ENCODE data around the gene CASTOR1. TPM values are rescaled to one million over a fixed set of nuclear protein-coding genes. Genes with fewer than 3 reads are reported as not detected.

CASTOR1 gene
- polyA plus RNA-seq, 1 of the 3 experiments (the other 2 are of a cell fraction): 14.4 TPM

DNA sequence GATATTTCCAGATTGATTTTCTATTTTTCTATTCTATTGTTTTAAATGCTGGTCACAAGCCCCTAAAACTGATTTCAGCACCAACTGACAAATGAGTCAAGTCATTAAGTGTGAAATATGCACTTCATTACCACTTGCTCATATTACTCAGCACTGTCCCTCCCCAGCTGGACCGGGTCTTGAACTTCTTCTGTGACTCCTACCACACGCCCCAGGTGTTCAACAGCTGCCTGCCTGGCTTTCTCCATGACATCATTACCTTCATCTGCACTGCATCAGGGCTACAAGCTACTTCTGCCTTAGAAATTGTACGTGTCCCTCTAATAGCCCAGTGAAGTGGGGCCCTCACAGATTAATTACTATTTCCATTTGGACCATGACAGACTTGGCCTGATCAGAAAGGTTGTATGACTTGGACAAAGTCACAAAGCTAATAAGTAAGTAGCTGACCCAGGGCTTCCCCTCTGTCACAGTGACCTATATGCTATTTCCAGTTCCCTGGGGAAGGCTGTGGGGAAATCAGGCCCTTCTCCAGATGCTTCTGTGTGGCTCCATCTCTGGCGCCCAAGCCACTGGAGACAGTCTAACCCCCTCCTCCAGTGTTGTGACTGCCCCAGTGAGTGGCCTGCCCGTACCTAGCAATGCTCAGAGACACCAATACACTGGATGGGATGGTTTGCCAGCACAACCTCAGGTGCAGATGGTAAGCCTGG lies 19.4 kb upstream of the CASTOR1 start (continued):
- TF ChIP-seq, protein P1, sequence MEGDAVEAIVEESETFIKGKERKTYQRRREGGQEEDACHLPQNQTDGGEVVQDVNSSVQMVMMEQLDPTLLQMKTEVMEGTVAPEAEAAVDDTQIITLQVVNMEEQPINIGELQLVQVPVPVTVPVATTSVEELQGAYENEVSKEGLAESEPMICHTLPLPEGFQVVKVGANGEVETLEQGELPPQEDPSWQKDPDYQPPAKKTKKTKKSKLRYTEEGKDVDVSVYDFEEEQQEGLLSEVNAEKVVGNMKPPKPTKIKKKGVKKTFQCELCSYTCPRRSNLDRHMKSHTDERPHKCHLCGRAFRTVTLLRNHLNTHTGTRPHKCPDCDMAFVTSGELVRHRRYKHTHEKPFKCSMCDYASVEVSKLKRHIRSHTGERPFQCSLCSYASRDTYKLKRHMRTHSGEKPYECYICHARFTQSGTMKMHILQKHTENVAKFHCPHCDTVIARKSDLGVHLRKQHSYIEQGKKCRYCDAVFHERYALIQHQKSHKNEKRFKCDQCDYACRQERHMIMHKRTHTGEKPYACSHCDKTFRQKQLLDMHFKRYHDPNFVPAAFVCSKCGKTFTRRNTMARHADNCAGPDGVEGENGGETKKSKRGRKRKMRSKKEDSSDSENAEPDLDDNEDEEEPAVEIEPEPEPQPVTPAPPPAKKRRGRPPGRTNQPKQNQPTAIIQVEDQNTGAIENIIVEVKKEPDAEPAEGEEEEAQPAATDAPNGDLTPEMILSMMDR (IDR thresholded peaks at IDR 0.05): no peak
- no peak for TF ChIP-seq JUND (IDR thresholded peaks at IDR 0.05)

DNA sequence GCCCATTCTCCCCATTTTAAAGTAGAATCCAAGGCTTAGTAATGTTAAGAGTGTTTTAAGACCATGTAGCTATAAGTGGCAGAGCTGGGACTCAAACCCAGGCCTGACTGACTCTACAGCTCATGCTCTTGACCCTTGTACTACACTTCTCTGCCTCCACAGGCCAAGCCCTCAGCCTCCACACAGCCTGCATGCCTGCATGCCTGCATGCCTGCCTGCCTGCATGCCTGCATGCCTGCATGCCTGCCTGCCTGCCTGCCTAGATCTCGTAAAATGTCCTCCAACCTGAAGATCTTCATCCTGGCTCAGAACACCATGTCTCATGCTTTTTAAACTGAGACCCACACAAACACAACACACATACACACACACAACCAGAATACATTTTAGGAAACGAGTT lies 18.8 kb upstream of the CASTOR1 start:
- POLR2A ChIA-PET: no interaction called here

DNA sequence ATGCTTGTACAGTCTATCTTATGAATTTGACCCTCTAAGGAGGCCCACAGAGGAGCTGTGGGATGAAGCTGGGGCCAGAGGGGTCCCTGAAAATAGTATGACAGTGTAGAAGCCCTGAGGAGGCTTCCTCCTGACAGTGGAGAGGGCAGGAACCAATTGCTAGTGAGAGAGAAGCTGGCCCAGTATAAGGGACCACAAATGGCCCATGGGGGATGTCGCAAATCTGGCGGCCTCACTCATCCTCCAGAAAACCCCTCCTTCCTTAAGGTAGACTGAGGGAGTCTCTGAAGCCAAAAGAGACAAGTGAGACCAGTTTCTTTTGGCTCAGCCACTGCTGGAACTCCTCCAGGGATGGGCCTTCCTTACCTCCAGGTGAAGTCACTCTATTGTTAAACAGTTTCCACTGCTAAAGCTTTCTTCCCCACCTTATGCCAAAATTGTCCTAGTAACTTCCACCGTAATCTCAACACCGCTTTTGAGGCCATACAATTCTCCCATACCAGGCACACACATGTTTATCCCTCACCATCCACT lies 17.8 kb upstream of the CASTOR1 start:
- 88% methylated on average over 4 of the region's 4 CpGs for WGBS (ENCODE audit: low lambda C conversion rate)
- Histone ChIP-seq H3K4me1 (ENCODE audit: control insufficient read depth in 1 of 2, insufficient read depth in 2 of 2, low read depth in 1 of 2, low read length in 1 of 2) (peaks cover 20 to 25% of the 10 kb centered on the region in 2 experiments; a peak in 3 of 4 replicates), H3K79me2 (ENCODE audit: insufficient read depth) (peaks cover 61% of the 10 kb centered on the region)

More for the DNA sequence above, 18.8 kb upstream of the CASTOR1 start:
- Histone ChIP-seq H3K27ac (ENCODE audit: low read depth in 2 of 2, low read length in 1 of 2) (no peak overlapping the region), H3K9me3 (no peaks in the 10 kb centered on the region), H3K36me3 (replicated peaks in 1 of 2; ENCODE audit: control insufficient read depth in 1 of 2, insufficient read depth in 2 of 2, low read length in 1 of 2) (no peaks in the 10 kb centered on the region), H2AFZ (ENCODE audit: low read depth) (no peak overlapping the region), H3K79me2 (ENCODE audit: insufficient read depth) (peaks cover 69% of the 10 kb centered on the region), H3K27me3 (ENCODE audit: insufficient read depth) (no peaks in the 10 kb centered on the region), H3K4me3 (ENCODE audit: low read depth in 2 of 2, low read length in 1 of 2) (no peak overlapping the region), H3K9me2 (no peaks in the 10 kb centered on the region), H3F3A (replicated peaks; ENCODE audit: insufficient read depth) (peaks cover 15% of the 10 kb centered on the region), H4K20me1 (ENCODE audit: insufficient read depth) (peaks cover 52% of the 10 kb centered on the region), H3K4me2 (no peak overlapping the region), H3K9ac (no peak overlapping the region), H3K4me1 (ENCODE audit: control insufficient read depth in 1 of 2, insufficient read depth in 2 of 2, low read depth in 1 of 2, low read length in 1 of 2) (peaks cover 22 to 30% of the 10 kb centered on the region in 2 experiments; a peak in 3 of 4 replicates)
- WGBS (ENCODE audit: low lambda C conversion rate): 95% methylated on average over 2 of the region's 2 CpGs
- CTCF ChIA-PET: no interaction called here
- no peak for DNase-seq
- TF ChIP-seq TCF12 (IDR thresholded peaks at IDR 0.05) (no peak), FOXJ3 (CRISPR knock-in tag; IDR thresholded peaks at IDR 0.05) (no peak), MXI1 (IDR thresholded peaks at IDR 0.05; ENCODE audit: low read depth, low read length) (no peak), RFX5 (IDR thresholded peaks at IDR 0.05; ENCODE audit: low read length) (no peak), CHD2 (IDR thresholded peaks at IDR 0.05; ENCODE audit: low read length, partially characterized antibody) (no peak)
- TF ChIP-seq, protein P2, sequence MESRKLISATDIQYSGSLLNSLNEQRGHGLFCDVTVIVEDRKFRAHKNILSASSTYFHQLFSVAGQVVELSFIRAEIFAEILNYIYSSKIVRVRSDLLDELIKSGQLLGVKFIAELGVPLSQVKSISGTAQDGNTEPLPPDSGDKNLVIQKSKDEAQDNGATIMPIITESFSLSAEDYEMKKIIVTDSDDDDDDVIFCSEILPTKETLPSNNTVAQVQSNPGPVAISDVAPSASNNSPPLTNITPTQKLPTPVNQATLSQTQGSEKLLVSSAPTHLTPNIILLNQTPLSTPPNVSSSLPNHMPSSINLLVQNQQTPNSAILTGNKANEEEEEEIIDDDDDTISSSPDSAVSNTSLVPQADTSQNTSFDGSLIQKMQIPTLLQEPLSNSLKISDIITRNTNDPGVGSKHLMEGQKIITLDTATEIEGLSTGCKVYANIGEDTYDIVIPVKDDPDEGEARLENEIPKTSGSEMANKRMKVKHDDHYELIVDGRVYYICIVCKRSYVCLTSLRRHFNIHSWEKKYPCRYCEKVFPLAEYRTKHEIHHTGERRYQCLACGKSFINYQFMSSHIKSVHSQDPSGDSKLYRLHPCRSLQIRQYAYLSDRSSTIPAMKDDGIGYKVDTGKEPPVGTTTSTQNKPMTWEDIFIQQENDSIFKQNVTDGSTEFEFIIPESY (IDR thresholded peaks at IDR 0.05; ENCODE audit: borderline replicate concordance, low read depth): no peak

More for the DNA sequence above, 17.8 kb upstream of the CASTOR1 start:
- Histone ChIP-seq H3K9ac (no peak overlapping the region), H4K20me1 (ENCODE audit: insufficient read depth) (peaks cover 43% of the 10 kb centered on the region), H3F3A (replicated peaks; ENCODE audit: insufficient read depth) (peaks cover 7% of the 10 kb centered on the region), H2AFZ (ENCODE audit: low read depth) (no peak overlapping the region), H3K36me3 (replicated peaks in 1 of 2; ENCODE audit: control insufficient read depth in 1 of 2, insufficient read depth in 2 of 2, low read length in 1 of 2) (no peaks in the 10 kb centered on the region), H3K27ac (ENCODE audit: low read depth in 2 of 2, low read length in 1 of 2) (no peak overlapping the region), H3K9me2 (no peaks in the 10 kb centered on the region), H3K4me3 (ENCODE audit: low read depth in 2 of 2, low read length in 1 of 2) (no peak overlapping the region), H3K9me3 (no peaks in the 10 kb centered on the region), H3K27me3 (ENCODE audit: insufficient read depth) (no peaks in the 10 kb centered on the region), H3K4me2 (no peak overlapping the region)
- CTCF ChIA-PET: interaction anchor here (1.2 kb wide), 1 partner anchor 19 kb away, joined by 3 read pairs; no protein-coding TSS in a partner anchor
- TF ChIP-seq, protein P3, sequence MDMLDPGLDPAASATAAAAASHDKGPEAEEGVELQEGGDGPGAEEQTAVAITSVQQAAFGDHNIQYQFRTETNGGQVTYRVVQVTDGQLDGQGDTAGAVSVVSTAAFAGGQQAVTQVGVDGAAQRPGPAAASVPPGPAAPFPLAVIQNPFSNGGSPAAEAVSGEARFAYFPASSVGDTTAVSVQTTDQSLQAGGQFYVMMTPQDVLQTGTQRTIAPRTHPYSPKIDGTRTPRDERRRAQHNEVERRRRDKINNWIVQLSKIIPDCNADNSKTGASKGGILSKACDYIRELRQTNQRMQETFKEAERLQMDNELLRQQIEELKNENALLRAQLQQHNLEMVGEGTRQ (IDR thresholded peaks at IDR 0.05; ENCODE audit: borderline replicate concordance, low read depth, low read length): no peak
- POLR2A ChIA-PET: no interaction called here
- DNase-seq: no peak

Data from SK-N-SH (cell line).